Measurements from ENCODE around the gene LMBR1.
"Not testable (repeated sequence)": the region's sequence is repeated elsewhere in the genome, so short reads cannot be mapped to it uniquely, and the experiment has no call there.

The LMBR1 gene

DNA sequence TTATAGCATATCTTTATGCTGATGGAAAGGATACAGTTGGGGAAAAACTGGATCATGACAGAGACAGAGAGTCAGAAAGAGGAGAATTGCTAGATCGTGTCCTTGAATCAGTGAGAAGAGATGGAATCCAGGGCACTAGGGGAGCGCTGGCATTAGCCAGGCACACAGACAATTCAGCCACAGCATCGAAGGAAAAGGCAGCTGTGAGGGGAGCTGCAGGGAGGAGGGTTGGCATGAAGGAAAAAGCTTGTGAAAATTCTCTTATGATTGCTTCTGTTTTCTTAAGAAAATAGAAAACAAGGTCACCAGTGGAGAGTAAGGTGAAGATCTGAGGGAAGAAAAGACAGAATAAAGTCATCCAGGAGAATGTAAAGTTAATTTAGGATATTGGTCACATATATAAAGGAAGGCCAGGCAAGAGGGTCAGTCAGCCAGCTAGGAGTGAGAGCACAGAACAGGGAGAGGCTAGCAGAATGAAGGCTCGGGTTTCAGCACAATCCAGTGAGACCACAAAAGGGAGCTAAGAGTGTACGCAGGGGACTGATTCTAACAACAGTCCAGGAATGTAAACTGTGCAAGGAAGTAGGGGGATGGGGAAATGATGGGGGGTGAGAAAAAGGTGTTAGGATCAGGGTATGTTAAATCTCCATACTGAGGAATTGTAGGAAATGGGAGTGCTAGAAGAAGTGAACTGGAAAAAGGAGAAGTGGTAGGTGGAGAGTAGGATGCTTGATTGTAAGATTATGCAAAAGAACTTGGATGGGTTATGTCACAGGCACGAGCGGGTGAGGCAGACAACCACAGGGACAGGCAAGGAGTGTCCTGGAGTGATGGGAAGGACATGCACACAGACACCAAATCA, 140.4 kb downstream of the LMBR1 start:
- DNase-seq: no peak

DNA sequence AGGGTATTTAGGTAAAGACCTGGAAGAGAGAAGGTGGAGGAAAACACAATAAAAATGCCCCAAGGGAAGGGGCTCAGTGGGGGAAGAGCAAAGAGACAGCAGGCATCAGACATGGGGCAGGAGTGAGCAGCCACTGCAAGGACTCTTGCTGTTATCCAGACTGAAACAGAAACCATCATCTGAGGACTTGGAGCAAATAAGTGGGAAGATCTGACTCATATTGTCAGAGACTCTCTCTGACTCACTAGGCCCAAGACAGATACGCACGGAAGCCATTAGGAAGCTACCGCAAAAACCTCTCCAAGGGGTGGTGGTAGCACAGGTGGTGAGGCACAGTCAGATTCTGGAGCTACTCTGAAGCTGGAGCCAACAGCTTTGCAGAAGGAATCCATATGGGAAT, 141.7 kb downstream of the LMBR1 start:
- DNase-seq: no peak

- DNase-seq: no peak
Observed at GRCh38 chr7:156747718-156748117, 145.3 kb downstream of the LMBR1 start.

GRCh38 chr7:156746891-156747290, 146.1 kb downstream of the LMBR1 start:
- no peak for DNase-seq

GRCh38 chr7:156739596-156739995, 153.4 kb downstream of the LMBR1 start:
- DNase-seq: no peak

- DNase-seq: no peak
Observed at GRCh38 chr7:156735851-156736250, 157.1 kb downstream of the LMBR1 start.

DNA sequence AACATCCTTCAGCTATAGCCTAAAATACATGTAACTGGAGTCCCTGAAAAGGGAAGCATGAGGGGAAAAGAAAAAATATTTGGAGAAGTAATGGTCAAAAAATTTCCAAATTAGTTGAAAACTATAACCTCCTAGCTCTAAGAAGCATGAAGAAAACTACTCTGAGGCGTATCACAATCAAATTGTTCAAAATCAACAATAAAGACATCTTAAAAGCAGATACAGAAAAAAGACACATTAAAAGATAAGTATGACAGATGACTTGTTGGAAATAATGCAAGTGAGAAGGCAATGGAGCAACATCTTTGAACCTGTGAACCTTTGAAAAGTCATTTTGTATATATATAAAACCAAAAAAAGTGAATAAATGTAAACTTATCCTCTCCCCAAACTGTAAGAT, 159.3 kb downstream of the LMBR1 start:
- no peak for DNase-seq

- DNase-seq: no peak
Observed at GRCh38 chr7:156732091-156732625, 160.8 kb downstream of the LMBR1 start.

GRCh38 chr7:156731651-156732050, 161.3 kb downstream of the LMBR1 start:
- DNase-seq: no peak

GRCh38 chr7:156725936-156726335, 167.0 kb downstream of the LMBR1 start:
- no peak for DNase-seq

- DNase-seq: no peak
Observed at GRCh38 chr7:156725073-156725472, 167.9 kb downstream of the LMBR1 start.

- DNase-seq: no peak
Observed at GRCh38 chr7:156722043-156722826, 170.7 kb downstream of the LMBR1 start.

DNA sequence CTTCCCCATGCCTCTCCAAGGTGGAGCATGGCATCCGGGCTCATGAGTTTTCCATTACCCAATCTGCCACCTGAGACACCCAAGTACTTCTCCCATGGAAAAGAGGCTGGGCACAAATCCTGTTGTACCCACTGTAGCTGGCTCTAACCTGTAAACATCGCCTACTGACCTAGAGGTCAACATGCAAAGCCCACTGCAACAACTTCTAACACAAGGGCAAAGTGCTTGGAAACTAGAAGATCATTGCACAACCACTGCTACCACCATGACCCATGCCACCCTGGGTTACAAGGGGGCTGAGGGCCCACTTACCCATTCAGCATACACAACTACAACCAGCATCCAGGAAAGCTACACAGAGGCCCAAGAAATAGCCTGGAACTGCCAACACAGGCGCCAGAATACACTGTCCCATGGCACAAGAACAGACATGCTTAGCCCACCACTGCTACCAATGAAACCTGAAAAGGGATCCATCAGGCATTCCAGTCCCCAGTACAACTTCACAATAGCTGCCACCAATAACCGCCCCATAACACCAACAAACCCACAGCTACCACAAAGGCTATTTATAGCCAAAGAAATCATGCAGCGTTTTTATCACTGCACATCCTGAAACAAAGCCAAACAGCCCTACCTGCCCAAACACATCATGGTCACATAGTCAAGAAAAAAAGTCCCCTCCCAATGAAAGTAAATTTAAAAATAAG, 189.1 kb downstream of the LMBR1 start:
- DNase-seq: no peak

DNA sequence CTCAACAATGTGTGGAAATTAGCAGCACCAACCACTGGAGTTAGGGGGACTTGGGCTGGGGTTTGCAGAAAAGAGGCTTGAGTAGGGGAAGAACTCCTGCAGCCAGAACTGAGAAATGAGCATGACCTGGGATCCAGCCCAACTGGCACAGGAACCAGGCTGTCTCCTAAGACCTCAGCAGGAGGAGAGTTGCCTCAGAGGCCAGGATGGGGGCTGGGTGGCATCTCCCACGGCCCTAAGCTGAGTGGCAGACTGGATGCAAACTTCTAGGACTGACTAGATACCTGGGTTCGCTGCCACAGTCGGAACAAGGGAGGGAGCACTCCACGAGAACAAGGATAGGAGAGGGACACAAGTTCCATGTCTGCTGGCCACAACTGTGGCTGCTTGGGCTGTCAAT, 189.8 kb downstream of the LMBR1 start:
- no peak for DNase-seq

GRCh38 chr7:156702399-156702798, 190.6 kb downstream of the LMBR1 start:
- no peak for DNase-seq

- DNase-seq: not testable (repeated sequence)
Observed at GRCh38 chr7:156701787-156702186, 191.2 kb downstream of the LMBR1 start.

DNA sequence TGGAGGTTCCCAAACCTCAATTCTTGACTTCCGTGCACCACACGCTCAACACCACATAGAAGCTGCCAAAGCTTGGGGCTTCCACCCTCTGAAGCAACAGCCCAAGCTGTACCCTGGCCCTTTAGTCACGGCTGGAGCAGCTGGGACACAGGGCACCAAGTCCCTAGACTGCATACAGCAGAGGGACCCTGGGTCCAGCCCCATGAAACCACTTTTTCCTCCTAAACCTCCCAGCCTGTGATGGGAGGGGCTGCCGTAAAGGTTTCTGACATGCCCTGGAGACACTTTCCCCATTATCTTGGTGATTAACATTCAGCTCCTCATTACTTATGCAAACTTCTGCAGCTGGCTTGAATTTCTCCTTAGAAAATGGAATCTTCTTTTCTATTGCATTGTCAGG, 194.5 kb downstream of the LMBR1 start:
- DNase-seq: not testable (repeated sequence)

- DNase-seq: not testable (repeated sequence)
Observed at GRCh38 chr7:156697283-156697682, 195.7 kb downstream of the LMBR1 start.

DNA sequence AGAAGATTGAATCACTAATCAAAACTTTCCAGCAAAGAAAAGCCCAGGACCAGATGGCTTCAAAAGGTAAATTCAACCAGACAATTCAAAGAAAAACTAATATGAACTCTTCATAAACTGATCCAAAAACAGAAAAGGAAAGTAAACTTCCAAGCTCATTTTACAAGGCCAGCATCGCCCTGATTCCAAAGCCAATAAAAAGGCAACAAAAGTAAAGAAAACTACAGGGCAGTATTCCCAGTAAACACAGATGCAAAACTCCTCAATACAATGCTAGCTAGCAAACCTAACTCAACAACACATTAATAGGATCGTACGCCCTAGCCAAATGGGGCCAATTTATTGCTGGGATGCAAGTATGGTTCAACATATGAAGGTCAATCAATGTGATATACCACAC, 199.4 kb downstream of the LMBR1 start:
- DNase-seq: no peak

- DNase-seq: no peak
Observed at GRCh38 chr7:156692849-156693248, 200.1 kb downstream of the LMBR1 start.

- no peak for DNase-seq
Observed at GRCh38 chr7:156691764-156692163, 201.2 kb downstream of the LMBR1 start.

DNA sequence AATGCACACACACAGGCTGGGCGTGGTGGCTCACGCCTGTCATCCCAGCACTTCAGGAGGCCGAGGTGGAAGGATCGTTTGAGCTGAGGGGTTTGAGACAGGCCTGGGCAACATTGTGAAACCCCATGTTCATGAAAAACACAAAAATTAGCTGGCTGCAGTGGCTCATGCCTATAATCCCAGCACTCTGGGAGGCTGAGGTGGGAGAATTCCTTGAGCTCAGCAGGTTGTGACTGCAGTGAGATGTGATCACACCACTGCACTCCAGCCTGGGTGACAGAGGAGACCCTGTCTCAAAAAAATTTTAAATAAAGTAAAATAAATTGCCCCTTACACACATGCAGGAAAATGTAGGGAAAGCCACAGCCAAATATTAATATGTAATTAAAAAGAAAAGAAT, 208.3 kb downstream of the LMBR1 start:
- no peak for DNase-seq

GRCh38 chr7:156684251-156684650, 208.7 kb downstream of the LMBR1 start:
- DNase-seq: no peak

Data from NCI-H1105 (cell line).